GM12873 (cell line): ENCODE measurements around the gene FNDC10.

Experiments used
- CTCF ChIP-seq: IDR thresholded peaks from 2 replicates; pipeline ENCODE4 v1.5.1; 2012; ENCODE audit warnings: low read depth, mild to moderate bottlenecking, moderate library complexity, low read length, control low read depth; ENCODE audit not compliant: insufficient read depth; ENCODE audit errors: missing control alignments

FNDC10 gene

GRCh38 chr1:1565340-1565739 lies 34.6 kb downstream of the FNDC10 start:
- TF ChIP-seq CTCF: no peak

GRCh38 chr1:1564268-1564667 lies 35.7 kb downstream of the FNDC10 start:
- no peak for TF ChIP-seq CTCF

- no peak for TF ChIP-seq CTCF
These were observed 36.2 kb downstream of the FNDC10 start for GRCh38 chr1:1563688-1564087.

- TF ChIP-seq CTCF: no peak
These were observed 37.3 kb downstream of the FNDC10 start for GRCh38 chr1:1562556-1563195.

- TF ChIP-seq CTCF: no peak
These were observed 38.0 kb downstream of the FNDC10 start for GRCh38 chr1:1561801-1562470.

- TF ChIP-seq CTCF: no peak
These were observed 39.8 kb downstream of the FNDC10 start for GRCh38 chr1:1560178-1560577.

GRCh38 chr1:1559066-1559465 lies 40.9 kb downstream of the FNDC10 start:
- no peak for TF ChIP-seq CTCF
